DMS114 treated with DMSO at 0.1 percent for 48 hours (cell line): ENCODE measurements around the gene RFX4.

Source experiments
- DNase-seq: peaks from one replicate; lab custom pipeline; 2025; ENCODE audit not compliant: unreplicated experiment; lab: John Stamatoyannopoulos, UW

RFX4 gene

DNA sequence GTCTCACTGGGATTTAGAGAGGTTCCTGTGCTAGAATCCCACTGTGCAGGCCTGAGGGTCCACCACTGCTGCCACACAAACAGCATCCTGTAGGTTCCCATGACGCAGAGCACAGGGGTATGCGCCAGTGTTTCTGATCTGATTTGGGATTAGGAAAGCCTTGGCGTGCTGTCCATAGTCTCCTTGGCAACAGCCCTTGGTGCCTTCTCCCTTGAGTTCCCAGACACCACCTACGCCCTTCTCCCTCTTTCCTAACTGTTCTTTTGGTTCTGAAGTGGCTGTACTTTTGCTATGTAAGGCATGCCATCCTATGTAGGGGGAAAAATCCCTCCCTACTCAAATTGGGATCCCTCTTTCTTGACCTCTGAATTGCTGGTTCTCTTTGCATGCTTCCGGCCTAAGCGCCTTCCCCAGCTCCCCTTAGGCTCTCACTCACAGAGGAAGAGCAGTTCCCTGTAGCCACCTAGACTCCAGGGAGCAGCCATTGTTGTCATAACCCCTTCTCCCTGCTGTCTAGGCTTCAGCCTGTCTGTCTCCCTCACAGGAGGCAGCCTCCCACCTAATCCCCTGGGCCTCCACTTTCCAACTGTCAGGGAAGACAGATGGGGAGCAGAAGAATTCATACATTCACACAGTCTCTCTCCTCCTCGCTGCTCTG, 176.9 kb downstream of the RFX4 start:
- DNase-seq, result no peak

DNA sequence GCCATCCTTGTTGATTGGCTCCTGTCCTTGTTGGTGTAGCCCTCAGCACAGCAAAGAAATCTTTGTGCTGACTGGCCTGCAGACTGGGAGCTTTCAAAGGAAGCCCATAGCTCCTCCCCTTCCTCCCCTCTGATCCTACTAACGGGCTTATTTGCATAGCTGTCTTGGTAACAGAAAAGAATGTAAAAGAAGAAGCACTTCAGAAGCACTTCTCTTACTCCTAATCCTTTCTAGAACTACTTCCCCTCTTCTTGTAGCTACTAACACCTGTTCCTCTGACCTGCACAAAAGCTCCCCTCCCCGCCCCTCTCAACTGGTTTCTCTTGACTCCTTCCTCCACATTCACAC, 177.4 kb downstream of the RFX4 start:
- no peak for DNase-seq

DNA sequence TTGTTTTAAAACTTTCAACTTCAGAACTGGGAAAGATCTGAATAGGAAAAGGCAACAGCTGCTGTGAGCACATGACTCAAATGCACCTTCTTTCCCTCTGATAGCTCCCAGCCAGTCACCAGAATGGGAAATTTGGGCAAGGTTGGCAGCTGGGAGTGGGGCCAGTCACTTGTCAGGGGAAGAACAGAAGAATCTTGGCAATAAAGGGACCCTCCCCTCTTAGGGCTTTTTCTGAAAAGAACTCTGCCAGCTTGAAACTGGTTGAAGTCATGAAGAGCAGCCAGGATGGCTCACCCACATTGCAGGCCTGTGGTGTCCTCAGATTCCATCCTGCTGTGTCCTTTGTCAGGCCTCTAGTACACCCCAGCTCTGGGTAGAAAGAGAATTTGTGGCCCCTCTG, 181.4 kb downstream of the RFX4 start:
- DNase-seq, result no peak

GRCh38 chr12:106764738-106765137, 181.9 kb downstream of the RFX4 start:
- DNase-seq, result no peak

DNA sequence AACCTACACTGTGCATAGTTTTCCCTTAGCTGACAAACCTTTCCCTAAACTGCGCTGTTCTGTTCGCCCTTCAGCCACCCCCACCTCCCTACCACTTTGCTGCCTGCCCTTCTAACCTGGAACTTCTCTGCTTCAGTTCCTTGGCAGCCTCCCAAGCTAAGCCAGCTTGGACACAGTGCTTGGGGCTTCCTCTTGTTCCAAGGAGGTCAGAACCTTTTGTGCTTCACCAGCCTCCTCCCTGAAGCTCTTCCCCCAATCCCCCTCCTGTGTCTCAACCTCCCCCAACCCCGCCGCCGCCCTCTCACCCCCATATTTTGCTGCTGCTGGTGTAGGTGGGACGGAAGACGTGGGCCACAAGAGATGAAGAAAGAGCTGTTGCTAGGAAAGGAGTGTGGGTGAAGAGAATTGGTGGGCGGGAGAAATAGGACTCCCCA, 183.6 kb downstream of the RFX4 start:
- no peak for DNase-seq

DNA sequence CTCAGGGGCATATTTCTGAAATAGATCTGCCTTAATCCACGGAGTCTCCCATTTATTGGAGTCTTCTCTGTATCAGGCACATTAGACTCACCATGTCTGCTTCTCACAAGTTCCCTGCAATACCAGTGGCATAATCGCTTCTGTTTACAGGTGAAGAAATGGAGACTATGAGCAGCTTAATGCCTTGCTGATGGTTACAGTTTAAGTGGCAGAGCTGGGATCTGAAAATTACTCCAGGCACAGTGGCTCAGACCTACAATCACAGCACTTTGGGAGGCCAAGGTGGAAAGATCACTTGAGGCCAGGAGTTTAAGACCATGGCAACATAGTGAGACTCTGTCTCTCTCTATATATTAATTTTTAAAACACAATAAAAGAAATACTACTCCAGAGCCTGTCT, 184.4 kb downstream of the RFX4 start:
- DNase-seq, result no peak

- no peak for DNase-seq
These were observed 185.4 kb downstream of the RFX4 start for GRCh38 chr12:106767954-106768822.

DNA sequence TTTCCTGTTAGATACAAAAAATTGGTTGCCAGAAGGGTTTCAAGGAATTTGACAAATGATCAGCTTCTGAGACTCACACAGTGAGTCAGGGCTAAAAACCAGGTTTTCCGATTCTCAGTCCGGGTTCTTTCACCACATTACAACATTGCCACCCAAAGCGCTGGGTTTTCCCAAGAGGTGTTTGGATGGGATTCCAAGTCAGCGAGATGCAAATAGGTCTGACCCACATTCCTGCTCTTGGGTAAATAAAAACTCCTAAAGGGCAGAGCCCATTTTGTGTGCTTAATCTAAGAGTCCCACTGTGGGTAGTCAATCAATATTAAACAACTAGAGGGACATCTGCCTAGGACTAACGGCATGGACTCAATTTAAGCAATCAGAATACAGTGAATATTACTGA, 186.3 kb downstream of the RFX4 start:
- no peak for DNase-seq

GRCh38 chr12:106769546-106769945, 186.7 kb downstream of the RFX4 start:
- DNase-seq, result no peak

DNA sequence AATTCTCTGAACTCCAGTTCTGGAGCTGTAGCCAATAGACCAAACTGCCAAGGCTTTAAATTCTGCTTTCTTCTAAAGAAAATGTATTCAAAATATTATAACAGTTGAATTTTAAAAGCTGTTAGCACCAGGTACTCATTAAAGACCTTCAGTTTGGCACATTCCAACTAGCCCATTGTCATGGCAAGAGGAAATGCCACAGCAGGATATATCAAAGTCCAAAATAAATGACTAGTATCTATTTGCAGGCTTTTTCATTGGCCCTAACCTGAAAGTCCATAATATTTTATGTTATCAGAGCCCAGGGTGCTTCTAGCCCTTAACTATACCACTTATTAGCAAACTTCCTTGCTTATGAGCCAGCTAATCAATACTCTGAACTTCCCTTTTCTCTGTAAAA, 188.6 kb downstream of the RFX4 start:
- DNase-seq, result no peak

GRCh38 chr12:106773286-106774004, 190.6 kb downstream of the RFX4 start:
- peak; percentile 59 for DNase-seq

- DNase-seq, result peak; percentile 98
These were observed 191.4 kb downstream of the RFX4 start, which contains the start of gene RIC8B for GRCh38 chr12:106774005-106774807. RIC8B (plus strand) TSS chr12:106774682; CDS start chr12:106774746, 64 bp downstream.

DNA sequence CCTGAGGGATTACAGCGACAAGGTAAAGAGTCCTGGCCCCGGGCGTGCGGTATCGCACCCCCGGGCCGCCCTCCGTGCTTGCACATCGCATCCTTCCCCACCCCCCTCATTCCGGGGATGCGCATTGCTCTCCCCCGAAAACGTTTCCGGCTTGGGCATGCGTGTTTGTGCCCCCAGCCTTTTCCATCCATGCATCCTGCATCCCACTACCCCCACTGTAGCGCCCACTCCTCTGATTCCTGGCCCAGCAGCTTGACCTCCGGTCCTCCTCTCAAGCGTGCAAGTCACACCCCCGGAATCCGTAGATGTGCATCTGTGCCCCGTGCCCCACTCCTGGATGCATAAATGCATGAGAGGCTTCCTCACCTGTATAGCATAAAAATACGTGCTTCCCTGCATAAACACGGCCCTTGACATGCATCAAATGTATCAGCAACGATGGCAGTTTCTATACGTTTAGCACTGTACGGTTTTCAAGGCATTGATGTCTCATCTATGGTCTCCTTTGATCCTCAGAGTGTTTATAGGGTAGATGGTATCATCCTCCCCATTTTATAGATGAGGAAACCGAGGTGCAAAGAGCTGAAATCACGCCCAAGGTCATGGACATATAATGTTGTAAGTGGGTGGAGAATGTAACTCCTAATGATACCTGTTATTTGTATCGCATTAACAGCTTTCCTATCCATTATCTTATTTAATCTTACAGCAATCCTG, 192.2 kb downstream of the RFX4 start:
- DNase-seq, result no peak

- no peak for DNase-seq
These were observed 194.1 kb downstream of the RFX4 start for GRCh38 chr12:106776897-106777296.

- no peak for DNase-seq
These were observed 197.3 kb downstream of the RFX4 start for GRCh38 chr12:106780010-106780631.

GRCh38 chr12:106782619-106783018, 199.8 kb downstream of the RFX4 start:
- no peak for DNase-seq

GRCh38 chr12:106783515-106783914, 200.7 kb downstream of the RFX4 start:
- DNase-seq, result no peak

GRCh38 chr12:106790020-106790419, 207.2 kb downstream of the RFX4 start:
- DNase-seq, result no peak

DNA sequence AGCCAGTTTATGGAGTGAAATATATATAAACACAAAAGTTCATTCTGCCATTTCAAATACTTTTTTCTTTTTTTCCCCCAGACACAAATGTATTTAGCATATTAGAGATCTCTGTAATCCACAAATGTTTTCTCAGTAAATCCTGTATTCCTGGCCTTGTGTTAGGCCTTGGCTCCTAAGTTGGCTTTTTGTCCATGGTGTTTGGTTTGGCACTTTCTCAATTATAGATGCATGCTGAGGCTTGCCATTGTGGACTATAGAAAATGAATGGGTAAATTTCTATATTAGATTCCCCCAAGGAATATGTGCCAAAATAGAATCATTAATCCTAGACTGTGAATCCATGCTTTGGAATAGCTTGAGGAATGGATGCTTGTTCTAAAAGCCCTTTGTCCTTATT, 208.7 kb downstream of the RFX4 start:
- DNase-seq, result no peak

DNA sequence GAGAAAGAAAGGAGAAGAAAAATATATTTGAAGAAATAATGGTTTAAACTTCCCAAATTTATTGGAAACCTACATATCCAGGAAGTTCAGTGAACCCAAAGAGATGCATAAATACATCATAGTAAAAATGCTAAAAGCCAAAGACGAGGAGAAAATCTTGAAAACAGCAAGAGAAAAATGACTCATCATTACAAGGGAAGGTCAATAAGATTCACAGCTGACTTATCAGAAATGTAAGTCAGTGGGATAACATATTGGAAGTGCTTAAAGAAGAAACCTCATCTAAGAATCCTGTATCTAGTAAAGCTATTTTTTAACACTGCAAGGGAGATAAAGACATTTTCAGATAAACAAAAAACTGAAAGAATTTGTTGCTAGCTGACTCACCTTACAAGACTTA, 211.6 kb downstream of the RFX4 start:
- no peak for DNase-seq
